ENCODE data around the gene NID2. TPM values are rescaled to one million over a fixed set of nuclear protein-coding genes. Genes with fewer than 3 reads are reported as not detected.

The NID2 gene
- total RNA-seq, 3 donors from 2014 or later = 0.14 to 0.29 (median 0.20) TPM

DNA sequence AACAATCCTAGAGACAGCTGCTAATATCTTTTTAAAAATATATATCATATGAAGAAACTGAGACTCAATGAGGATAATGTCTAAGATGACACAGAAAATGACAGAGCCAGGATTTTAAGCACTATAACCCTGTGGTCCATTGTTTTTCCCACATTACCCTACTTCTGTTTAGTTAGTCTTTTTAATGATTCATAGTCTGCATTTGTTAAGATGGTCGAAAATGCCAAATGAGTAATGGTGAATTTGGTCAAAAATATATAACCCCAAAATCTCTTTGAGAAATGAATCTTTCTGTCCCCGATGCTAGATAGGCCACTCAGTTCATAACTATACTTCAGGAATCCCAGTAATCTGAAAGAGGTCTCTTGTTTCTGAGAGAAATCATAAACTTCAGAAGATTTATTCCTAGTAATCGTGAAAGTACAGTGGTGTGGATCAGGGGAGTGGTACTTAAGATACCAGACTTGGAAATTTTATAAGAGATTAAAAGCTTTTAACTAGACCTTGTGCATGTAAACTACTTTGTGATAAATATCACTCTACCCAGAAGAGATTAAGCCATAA, 68.8 kb downstream of the NID2 start:
- DNase-seq = no peak
- H3K36me3 Mint-ChIP-seq (ENCODE audit: insufficient read depth) = peaks cover 55% of the 10 kb centered on the region
- H3K4me1 Mint-ChIP-seq (ENCODE audit: low read depth) = peaks cover 7% of the 10 kb centered on the region
- no peak overlapping the region for H3K4me3 Mint-ChIP-seq
- no peak for ATAC-seq
- H3K27me3 Mint-ChIP-seq (ENCODE audit: low read depth) = no peaks in the 10 kb centered on the region
- H3K9me3 Mint-ChIP-seq = no peaks in the 10 kb centered on the region

DNA sequence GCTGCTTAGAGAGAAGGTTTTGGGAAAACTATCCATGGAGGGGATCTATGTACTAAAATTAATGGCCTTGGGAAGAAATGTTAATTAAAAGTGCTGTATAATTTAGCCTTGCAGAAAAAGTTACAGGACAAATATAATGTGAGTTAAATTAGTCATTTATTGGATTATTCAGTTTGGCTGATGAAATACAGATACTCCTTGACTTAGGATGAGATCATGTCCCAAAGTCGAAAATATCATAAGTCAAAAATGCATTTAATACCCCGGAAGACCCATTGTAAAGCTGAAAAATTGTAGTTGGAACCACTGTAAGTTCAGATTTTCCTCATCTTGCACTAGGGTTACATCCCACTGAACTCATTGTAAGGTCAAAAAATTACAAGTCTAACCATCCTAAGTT, 69.8 kb downstream of the NID2 start:
- no peaks in the 10 kb centered on the region for H3K27me3 Mint-ChIP-seq (ENCODE audit: low read depth)
- no peaks in the 10 kb centered on the region for H3K9me3 Mint-ChIP-seq
- no peak overlapping the region for H3K4me3 Mint-ChIP-seq
- peaks cover 13% of the 10 kb centered on the region for H3K4me1 Mint-ChIP-seq (ENCODE audit: low read depth)
- peaks cover 53% of the 10 kb centered on the region for H3K36me3 Mint-ChIP-seq (ENCODE audit: insufficient read depth)
- no peak for ATAC-seq
- DNase-seq = no peak

DNA sequence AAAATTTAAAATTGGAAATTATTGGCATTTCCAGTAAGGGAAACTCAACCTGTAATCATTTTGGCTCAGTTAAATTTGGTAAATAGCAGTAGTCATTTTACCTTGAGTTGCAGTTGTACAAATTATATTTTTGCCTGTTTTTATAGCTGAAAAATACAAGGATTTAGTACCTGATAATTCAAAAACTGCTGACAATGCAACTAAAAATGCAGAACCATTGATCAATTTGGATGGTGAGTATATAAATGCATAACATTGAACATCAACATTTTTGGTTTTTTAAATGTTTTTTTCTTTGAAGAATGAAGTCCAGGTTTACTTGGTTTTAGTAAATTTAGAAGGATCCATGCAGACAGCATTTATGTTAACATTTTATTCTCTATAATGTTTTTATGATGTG, 70.5 kb downstream of the NID2 start:
- Mint-ChIP-seq H3K4me1 (ENCODE audit: low read depth) (peaks cover 19% of the 10 kb centered on the region), H3K9me3 (no peaks in the 10 kb centered on the region), H3K4me3 (no peak overlapping the region), H3K36me3 (ENCODE audit: insufficient read depth) (peaks cover 57% of the 10 kb centered on the region), H3K27me3 (ENCODE audit: low read depth) (no peaks in the 10 kb centered on the region)
- no peak for ATAC-seq
- no peak for DNase-seq

DNA sequence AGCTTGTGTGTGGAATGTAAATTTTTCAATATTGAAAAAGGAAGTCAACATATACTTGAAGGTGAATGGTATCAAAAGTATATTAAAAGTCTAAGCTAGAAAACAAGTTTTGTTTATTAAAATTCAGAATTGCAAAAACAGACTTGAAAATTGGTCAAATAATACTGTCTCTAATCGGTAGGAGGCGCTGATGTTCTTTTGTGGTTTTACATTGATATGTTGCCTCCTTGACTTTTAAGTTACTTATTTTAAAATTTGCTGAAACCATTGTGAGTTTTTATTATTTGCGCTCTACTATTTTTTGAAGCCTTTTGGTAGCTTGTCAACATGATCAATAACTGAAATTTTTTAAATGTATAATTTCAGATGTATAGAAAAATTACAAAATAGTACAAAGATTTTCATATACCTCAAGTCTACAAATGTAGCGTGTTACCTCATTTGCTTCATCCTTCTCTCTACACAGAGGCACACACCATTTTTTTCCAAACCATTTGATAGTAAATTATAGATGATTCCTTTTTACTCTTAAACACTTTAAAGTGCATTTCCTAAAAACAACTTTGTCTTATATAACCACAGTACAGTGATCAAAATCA, 72.6 kb downstream of the NID2 start:
- no peak for DNase-seq

DNA sequence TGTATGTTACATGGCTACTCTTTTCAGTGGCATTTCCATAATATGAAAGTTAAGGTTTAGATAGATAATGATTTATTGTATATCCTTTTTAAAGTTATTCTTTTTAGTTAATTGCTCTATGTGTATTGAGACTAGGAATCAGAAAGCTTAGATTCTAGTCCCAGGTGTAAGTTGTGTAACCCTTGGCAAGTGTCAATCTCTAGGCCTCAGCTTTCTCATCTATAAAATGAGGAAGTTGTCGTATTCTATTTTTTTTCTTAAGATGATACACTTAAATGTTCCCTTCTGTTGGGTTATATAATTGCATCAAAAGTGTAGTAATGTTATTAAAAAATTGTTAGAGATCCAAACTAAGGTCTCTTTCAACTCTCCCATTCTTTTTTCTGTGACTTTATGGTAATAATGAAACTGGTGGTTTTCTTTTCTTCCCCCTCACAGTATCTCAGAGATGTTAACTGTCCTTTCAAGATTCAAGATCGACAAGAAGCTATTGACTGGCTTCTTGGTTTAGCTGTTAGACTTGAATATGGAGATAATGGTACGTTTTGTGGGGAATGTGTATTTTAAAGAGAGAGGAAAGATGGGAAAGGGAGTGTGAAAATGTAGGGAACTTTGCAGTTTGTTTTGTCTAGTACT, 75.5 kb downstream of the NID2 start:
- Mint-ChIP-seq H3K27me3 (ENCODE audit: low read depth) (no peaks in the 10 kb centered on the region), H3K9me3 (no peaks in the 10 kb centered on the region), H3K4me1 (ENCODE audit: low read depth) (peaks cover 45% of the 10 kb centered on the region), H3K4me3 (no peak overlapping the region), H3K36me3 (ENCODE audit: insufficient read depth) (peaks cover 36% of the 10 kb centered on the region)
- no peak for ATAC-seq
- no peak for DNase-seq

More for the DNA sequence above, 72.6 kb downstream of the NID2 start:
- no peak overlapping the region for H3K4me3 Mint-ChIP-seq
- ATAC-seq = no peak
- H3K4me1 Mint-ChIP-seq (ENCODE audit: low read depth) = peaks cover 30% of the 10 kb centered on the region
- peaks cover 47% of the 10 kb centered on the region for H3K36me3 Mint-ChIP-seq (ENCODE audit: insufficient read depth)
- no peaks in the 10 kb centered on the region for H3K27me3 Mint-ChIP-seq (ENCODE audit: low read depth)
- no peaks in the 10 kb centered on the region for H3K9me3 Mint-ChIP-seq

DNA sequence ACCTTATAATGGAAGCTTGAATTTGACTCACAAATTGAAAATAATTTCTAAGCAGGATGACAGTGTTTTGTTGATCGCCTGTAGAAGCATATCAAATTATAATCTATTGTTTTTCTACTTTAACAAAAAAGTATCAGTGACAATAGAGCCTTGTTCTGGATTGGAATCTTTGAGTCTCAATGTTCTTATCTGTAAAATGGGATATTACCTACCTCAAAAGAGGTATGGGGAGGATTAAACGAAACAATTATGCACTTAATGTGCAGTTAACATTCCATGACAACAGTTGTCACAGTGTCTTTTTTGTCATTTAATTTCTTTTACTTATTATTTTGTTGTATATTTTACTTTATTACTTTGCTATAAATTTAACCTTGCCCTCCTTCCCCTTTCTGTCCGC, 78.4 kb downstream of the NID2 start:
- Mint-ChIP-seq H3K36me3 (ENCODE audit: insufficient read depth) (peaks cover 27% of the 10 kb centered on the region), H3K4me3 (peak overlapping the region; percentile 92), H3K27me3 (ENCODE audit: low read depth) (no peaks in the 10 kb centered on the region), H3K4me1 (ENCODE audit: low read depth) (peaks cover 41% of the 10 kb centered on the region), H3K9me3 (no peaks in the 10 kb centered on the region)
- ATAC-seq = no peak
- DNase-seq = no peak

DNA sequence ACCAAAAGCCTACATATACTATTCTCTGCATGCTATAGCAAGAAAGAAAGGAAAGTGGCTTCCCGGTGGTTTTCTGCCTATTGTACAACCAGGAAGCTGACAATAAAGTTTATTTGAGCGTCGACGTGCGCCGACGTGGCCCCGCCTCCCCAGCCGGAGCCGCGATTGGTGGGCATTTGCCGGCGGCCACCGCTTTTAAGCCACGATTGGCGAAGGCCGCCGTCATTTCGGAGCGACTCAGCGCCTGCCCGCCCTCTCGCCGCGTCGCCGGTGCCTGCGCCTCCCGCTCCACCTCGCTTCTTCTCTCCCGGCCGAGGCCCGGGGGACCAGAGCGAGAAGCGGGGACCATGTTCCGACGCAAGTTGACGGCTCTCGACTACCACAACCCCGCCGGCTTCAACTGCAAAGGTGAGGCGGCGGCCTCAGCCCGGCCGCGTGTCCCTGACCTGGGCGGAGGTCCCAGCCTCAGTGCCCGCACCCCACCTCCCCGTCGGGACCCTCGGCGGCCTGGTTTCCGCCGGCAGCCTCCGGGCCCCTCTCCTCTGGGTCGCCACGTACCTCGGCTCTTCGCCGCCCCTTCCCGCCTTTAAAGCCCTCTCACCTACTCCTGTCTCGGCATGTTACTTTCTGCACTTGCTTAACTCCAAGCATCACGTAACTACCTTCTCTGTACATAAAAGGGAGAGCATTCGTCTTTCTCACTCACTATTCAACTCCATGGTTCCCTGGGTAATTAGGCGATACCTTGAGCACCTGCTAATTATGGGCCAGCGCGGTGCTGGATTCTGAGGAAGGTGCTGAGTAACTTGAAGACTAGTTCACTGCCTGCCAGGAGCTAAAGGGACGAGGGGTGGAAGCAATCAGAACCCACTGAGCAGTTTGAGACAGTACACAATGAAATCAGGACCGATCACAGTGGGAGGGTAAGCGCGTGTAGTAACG, 79.3 kb downstream of the NID2 start, which contains the start of gene RTRAF:
TSS of gene RTRAF (plus strand) at position 254 of the 942 bp plus-strand sequence. CDS start at position 348, 94 bp downstream.
- peaks cover 36% of the 10 kb centered on the region for H3K4me1 Mint-ChIP-seq (ENCODE audit: low read depth)
- peak; percentile 97 to 98 for ATAC-seq
- peak; percentile 89 for DNase-seq
- no peaks in the 10 kb centered on the region for H3K9me3 Mint-ChIP-seq
- H3K4me3 Mint-ChIP-seq = peak within 1 kb of the TSS; percentile 92
- H3K36me3 Mint-ChIP-seq (ENCODE audit: insufficient read depth) = peaks cover 20% of the 10 kb centered on the region
- H3K27me3 Mint-ChIP-seq (ENCODE audit: low read depth) = no peaks in the 10 kb centered on the region

DNA sequence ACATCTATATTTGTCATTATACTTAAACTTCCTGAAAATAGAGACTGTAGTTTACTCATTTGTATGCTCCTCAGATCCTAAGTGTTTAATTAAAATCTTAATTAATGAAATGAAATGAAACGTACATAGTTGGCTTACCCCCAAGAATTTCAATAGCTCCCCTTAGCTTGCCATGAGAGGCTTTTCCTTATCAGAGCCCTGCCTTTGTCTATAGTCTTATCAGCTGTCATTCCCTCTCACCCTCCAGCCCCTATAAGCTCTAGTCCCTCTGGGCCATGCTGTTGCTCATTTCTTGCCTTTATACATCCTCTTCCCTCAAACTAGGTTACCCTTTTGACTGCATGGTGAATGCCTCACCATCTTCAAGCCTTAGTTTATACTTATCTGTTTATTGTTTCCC, 80.6 kb downstream of the NID2 start:
- peaks cover 9% of the 10 kb centered on the region for H3K36me3 Mint-ChIP-seq (ENCODE audit: insufficient read depth)
- H3K4me1 Mint-ChIP-seq (ENCODE audit: low read depth) = peaks cover 25% of the 10 kb centered on the region
- H3K9me3 Mint-ChIP-seq = no peaks in the 10 kb centered on the region
- no peaks in the 10 kb centered on the region for H3K27me3 Mint-ChIP-seq (ENCODE audit: low read depth)
- peak overlapping the region; percentile 92 for H3K4me3 Mint-ChIP-seq
- DNase-seq = no peak
- ATAC-seq = no peak

DNA sequence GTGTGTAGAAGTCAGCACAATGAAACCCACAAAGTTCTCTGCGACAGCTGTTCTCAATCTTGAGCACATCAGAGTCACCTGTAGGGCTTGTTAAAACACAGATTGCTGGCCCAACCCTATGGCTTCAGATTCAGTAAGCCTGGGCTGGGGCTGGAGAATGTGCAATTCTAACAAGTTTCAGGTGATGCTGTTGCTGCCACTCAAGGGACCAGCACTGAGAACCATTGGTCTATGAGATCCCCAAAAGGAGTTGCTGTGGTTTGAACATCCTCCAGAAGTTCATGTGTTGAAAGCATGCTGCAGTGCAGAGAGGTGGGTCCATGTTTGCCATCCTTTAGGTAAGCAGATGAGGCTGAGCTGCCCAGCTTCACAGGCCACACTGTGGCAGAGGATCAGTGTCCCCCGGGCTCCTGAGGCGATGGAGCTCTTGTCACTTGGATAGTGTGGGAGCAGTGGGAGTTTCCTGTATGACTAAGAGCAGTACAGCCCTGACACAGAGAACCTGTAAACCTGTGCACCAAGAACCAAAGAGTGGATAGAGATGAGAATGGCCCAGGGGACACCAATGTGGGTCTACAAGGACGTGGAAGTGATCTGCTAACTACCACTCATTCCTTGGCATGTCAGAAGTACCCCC, 87.5 kb downstream of the NID2 start:
- DNase-seq (no peak), ATAC-seq (peak; percentile 40 to 50)
- Mint-ChIP-seq H3K9me3 (no peaks in the 10 kb centered on the region), H3K36me3 (ENCODE audit: insufficient read depth) (no peaks in the 10 kb centered on the region), H3K27me3 (ENCODE audit: low read depth) (no peaks in the 10 kb centered on the region), H3K4me3 (no peak overlapping the region), H3K4me1 (ENCODE audit: low read depth) (peaks cover 3% of the 10 kb centered on the region)

DNA sequence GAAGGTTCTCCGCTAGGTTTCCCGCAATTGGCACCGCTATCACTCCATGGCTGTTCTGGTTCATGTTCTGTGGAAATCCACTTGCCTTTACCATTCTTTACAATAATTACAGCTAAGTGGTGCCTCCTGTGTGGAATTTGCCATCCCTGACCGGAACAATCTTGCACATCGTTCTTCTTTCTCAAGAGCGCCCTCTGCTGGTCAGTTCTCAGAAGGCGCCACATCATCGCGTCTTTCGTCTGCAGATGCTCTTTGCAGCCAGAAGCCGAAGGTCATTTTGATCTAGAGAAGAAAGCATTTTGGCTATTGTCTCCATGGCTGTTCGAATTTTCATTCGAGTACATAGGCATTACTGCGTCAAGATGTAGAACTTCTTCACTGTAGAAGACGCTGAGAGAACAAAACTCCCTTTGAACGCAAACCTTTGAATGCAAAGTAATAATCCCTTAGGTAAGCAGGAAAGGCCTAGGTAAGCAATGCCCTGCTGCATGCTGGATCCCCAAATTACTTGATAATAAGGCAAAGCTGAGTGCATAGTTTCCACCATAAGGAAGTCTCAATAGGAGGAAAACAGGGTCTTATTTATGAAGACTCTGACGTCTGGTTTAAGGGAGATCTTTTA, 89.7 kb downstream of the NID2 start:
- ATAC-seq = peak; percentile 73 to 78
- H3K9me3 Mint-ChIP-seq = no peaks in the 10 kb centered on the region
- H3K4me3 Mint-ChIP-seq = no peak overlapping the region
- H3K36me3 Mint-ChIP-seq (ENCODE audit: insufficient read depth) = no peaks in the 10 kb centered on the region
- H3K4me1 Mint-ChIP-seq (ENCODE audit: low read depth) = peaks cover 3% of the 10 kb centered on the region
- peak; percentile 86 for DNase-seq
- no peaks in the 10 kb centered on the region for H3K27me3 Mint-ChIP-seq (ENCODE audit: low read depth)

DNA sequence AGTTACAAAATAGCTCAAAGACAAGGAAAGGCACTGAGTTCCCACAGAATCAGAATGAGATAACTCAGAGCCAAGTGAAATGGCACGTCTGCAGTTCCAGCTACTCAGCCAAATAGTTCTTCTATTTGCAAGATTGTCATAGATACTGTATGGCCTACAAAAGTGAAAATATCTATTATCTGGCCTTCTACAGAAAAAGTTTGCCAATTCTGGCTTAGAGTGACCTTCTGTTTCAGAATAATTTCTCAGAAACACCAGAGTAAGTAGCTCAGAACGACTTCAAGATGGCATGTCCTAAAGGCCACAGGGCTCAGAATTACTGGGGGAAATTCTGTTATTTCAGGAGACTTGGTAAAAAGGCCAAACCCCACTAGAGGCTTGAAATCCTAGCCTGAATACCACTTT, 90.2 kb downstream of the NID2 start:
- Mint-ChIP-seq H3K9me3 (no peaks in the 10 kb centered on the region), H3K27me3 (ENCODE audit: low read depth) (no peaks in the 10 kb centered on the region)
- ATAC-seq = no peak

DNA sequence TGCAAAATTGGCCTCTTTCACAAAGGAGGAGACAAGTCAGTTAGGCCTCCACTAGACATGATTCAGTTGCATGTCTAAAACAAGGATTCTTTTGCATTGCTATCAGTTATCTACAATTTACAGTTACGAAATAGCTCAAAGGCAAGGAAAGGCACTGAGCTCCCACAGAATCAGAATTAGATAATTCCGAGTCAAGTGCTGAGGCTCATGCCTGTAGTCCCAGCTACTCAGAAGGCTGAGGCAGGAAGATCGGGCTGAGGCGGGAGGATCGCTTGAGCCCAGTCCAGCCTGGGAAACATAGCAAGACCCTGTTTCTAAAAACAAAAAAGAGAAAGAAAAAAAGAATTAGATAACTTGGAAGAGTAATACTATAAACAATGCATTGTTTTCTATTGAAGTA, 91.8 kb downstream of the NID2 start:
- Mint-ChIP-seq H3K36me3 (ENCODE audit: insufficient read depth) (no peaks in the 10 kb centered on the region), H3K9me3 (no peaks in the 10 kb centered on the region), H3K4me3 (no peak overlapping the region), H3K27me3 (ENCODE audit: low read depth) (no peaks in the 10 kb centered on the region), H3K4me1 (ENCODE audit: low read depth) (peaks cover 3% of the 10 kb centered on the region)
- DNase-seq (no peak), ATAC-seq (no peak)

More for the DNA sequence above, 90.2 kb downstream of the NID2 start:
- no peaks in the 10 kb centered on the region for H3K36me3 Mint-ChIP-seq (ENCODE audit: insufficient read depth)
- no peak for DNase-seq
- H3K4me1 Mint-ChIP-seq (ENCODE audit: low read depth) = peaks cover 3% of the 10 kb centered on the region
- no peak overlapping the region for H3K4me3 Mint-ChIP-seq

DNA sequence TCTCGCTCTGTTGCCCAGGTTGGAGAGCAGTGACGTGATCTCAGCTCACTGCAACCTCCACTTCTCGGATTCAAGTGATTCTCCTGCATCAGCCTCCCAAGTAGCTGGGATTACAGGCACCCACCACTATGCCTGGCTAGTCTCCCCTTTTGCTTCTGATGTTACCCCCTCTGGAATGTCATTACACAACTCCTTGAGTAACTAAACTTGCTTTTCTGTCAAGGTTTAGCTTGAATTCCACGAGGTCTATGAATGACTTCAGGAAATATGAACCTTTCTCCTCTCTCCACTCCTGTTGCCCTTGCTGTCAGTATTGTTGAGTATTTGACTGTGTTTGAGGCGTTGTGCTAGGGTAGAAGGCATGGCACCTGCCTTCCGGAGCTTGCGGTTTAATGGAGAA, 96.3 kb downstream of the NID2 start:
- DNase-seq (no peak), ATAC-seq (no peak)
- Mint-ChIP-seq H3K9me3 (no peaks in the 10 kb centered on the region), H3K4me3 (no peak overlapping the region), H3K36me3 (ENCODE audit: insufficient read depth) (peaks cover 4% of the 10 kb centered on the region), H3K4me1 (ENCODE audit: low read depth) (peaks cover 4% of the 10 kb centered on the region), H3K27me3 (ENCODE audit: low read depth) (no peaks in the 10 kb centered on the region)
